HepG2 (cell line): ENCODE results near the gene MYL6B. TPM values are rescaled to one million over a fixed set of nuclear protein-coding genes. Genes with fewer than 3 reads are reported as not detected.

Source experiments
- CENPT ChIP-seq: sonication (generic); formaldehyde crosslinking; IDR thresholded peaks from 2 replicates; pipeline ENCODE4 v1.8.0; 2022; ENCODE audit warnings: low read depth, mild to moderate bottlenecking, moderate library complexity, missing genetic modification reagents
- ISX ChIP-seq: sonication (generic); formaldehyde crosslinking; conservative IDR thresholded peaks from 2 replicates; pipeline ENCODE4 v1.5.0; 2020; ENCODE audit warnings: missing genetic modification reagents
- KAT2B ChIP-seq: fragments of 150-350 bp; IDR thresholded peaks from 2 replicates; pipeline ENCODE4 v1.6.1; 2014; ENCODE audit warnings: low read depth, low read length, borderline replicate concordance
- KMT2B ChIP-seq: IDR thresholded peaks from 2 replicates; pipeline ENCODE4 v1.6.1; 2016; ENCODE audit warnings: missing genetic modification reagents, missing compliant biosample characterization
- PRMT3 ChIP-seq: sonication (generic); formaldehyde crosslinking; IDR thresholded peaks from 2 replicates; pipeline ENCODE4 v1.8.1; 2022; ENCODE audit warnings: low read depth, mild to moderate bottlenecking, moderate library complexity, missing genetic modification reagents, borderline replicate concordance
- SAP130 ChIP-seq: IDR thresholded peaks from 2 replicates; pipeline ENCODE4 v1.6.1; 2016; ENCODE audit warnings: low read depth
- SCMH1 ChIP-seq: sonication (generic); formaldehyde crosslinking; IDR thresholded peaks from 2 replicates; pipeline ENCODE4 v1.9.0; 2021; ENCODE audit warnings: missing genetic modification reagents, mild to moderate bottlenecking, borderline replicate concordance
- SMARCE1 ChIP-seq: fragments of 450-650 bp; IDR thresholded peaks from 2 replicates; pipeline ENCODE4 v1.6.1; 2017; ENCODE audit warnings: borderline replicate concordance
- SOX13 ChIP-seq, 3 experiments: fragments of 450-650 bp in 1 of 3; sonication (generic) in 1 of 3; formaldehyde crosslinking in 1 of 3; IDR thresholded peaks in 2 of 3; conservative IDR thresholded peaks in 1 of 3; 2 replicates each; pipeline versions ENCODE4 v1.5.0 to v1.6.1; 2016 to 2020; ENCODE audit warnings: antibody characterized with exemption in 1 of 3, mild to moderate bottlenecking in 1 of 3, missing compliant biosample characterization in 1 of 3, missing genetic modification reagents in 1 of 3, moderate library complexity in 1 of 3
- ZNF101 ChIP-seq: sonication (generic); formaldehyde crosslinking; IDR thresholded peaks from 2 replicates; pipeline ENCODE4 v1.4.0; 2020; ENCODE audit warnings: mild to moderate bottlenecking, low read depth, missing genetic modification reagents, borderline replicate concordance
- ZNF20 ChIP-seq: sonication (generic); formaldehyde crosslinking; IDR thresholded peaks from 2 replicates; pipeline ENCODE4 v1.4.0; 2020; ENCODE audit warnings: mild to moderate bottlenecking, moderate library complexity, missing genetic modification reagents
- ZNF350 ChIP-seq: sonication (generic); formaldehyde crosslinking; IDR thresholded peaks from 2 replicates; pipeline ENCODE4 v1.4.0; 2020; ENCODE audit warnings: mild to moderate bottlenecking, low read depth, missing genetic modification reagents, borderline replicate concordance
- ZNF460 ChIP-seq: sonication (generic); formaldehyde crosslinking; IDR thresholded peaks from 2 replicates; pipeline ENCODE4 v1.5.1; 2020; ENCODE audit warnings: missing genetic modification reagents, mild to moderate bottlenecking, borderline replicate concordance
- ZNF569 ChIP-seq: sonication (generic); formaldehyde crosslinking; IDR thresholded peaks from 2 replicates; pipeline ENCODE4 v1.5.0; 2020; ENCODE audit warnings: mild to moderate bottlenecking, missing genetic modification reagents, moderate library complexity, borderline replicate concordance
- ZNF788 ChIP-seq: sonication (generic); formaldehyde crosslinking; IDR thresholded peaks from 2 replicates; pipeline ENCODE4 v1.5.0; 2020; ENCODE audit warnings: mild to moderate bottlenecking, missing genetic modification reagents, borderline replicate concordance
- polyA plus RNA-seq, 8 experiments: library from polyadenylated mRNA; depleted of rRNA in 3 of 8; stranded (reverse) in 7 of 8; unstranded in 1 of 8; fragments of >200 nt; fragmentation: Illumina TruSeq in 4 of 8; extraction: Trizol in 4 of 8; gene quantifications; 2 replicates each; pipeline versions ENCODE4 v1.2.1 to v1.2.3, GENCODE V29; 2011 to 2016; ENCODE audit warnings: low read depth in 4 of 8, missing spikeins in 1 of 8, mixed read lengths in 1 of 8; ENCODE audit not compliant: insufficient read depth in 1 of 8
- total RNA-seq, 5 experiments: library from RNA; depleted of rRNA; stranded (reverse); fragments of >200 nt; fragmentation: Illumina TruSeq; extraction: Trizol; gene quantifications; 2 replicates each; pipeline ENCODE4 v1.2.3, GENCODE V29; 2016; ENCODE audit warnings: low read depth in 1 of 5
- TF ChIP-seq, protein P1 (sequence below): sonication (generic); formaldehyde crosslinking; IDR thresholded peaks from 2 replicates; pipeline ENCODE4 v1.8.1; 2023; ENCODE audit warnings: mild to moderate bottlenecking, missing genetic modification reagents
- TF ChIP-seq, protein P2 (sequence below): sonication (generic); formaldehyde crosslinking; IDR thresholded peaks from 2 replicates; pipeline ENCODE4 v1.5.0; 2020; ENCODE audit warnings: mild to moderate bottlenecking, missing genetic modification reagents
- TF ChIP-seq, protein P3 (sequence below): sonication (generic); formaldehyde crosslinking; conservative IDR thresholded peaks from 2 replicates; pipeline ENCODE4 v1.4.0; 2020; ENCODE audit warnings: mild to moderate bottlenecking, missing genetic modification reagents, moderate library complexity
- TF ChIP-seq, protein P4 (sequence below): fragments of 450-650 bp; IDR thresholded peaks from 2 replicates; pipeline ENCODE4 v1.6.1; 2016

The MYL6B gene
- total and polyA plus RNA-seq, 2 of the 13 experiments (the other 11 are each of a cell fraction or from before 2014, with no cell fraction given) = 75.7 to 88.7 TPM

DNA sequence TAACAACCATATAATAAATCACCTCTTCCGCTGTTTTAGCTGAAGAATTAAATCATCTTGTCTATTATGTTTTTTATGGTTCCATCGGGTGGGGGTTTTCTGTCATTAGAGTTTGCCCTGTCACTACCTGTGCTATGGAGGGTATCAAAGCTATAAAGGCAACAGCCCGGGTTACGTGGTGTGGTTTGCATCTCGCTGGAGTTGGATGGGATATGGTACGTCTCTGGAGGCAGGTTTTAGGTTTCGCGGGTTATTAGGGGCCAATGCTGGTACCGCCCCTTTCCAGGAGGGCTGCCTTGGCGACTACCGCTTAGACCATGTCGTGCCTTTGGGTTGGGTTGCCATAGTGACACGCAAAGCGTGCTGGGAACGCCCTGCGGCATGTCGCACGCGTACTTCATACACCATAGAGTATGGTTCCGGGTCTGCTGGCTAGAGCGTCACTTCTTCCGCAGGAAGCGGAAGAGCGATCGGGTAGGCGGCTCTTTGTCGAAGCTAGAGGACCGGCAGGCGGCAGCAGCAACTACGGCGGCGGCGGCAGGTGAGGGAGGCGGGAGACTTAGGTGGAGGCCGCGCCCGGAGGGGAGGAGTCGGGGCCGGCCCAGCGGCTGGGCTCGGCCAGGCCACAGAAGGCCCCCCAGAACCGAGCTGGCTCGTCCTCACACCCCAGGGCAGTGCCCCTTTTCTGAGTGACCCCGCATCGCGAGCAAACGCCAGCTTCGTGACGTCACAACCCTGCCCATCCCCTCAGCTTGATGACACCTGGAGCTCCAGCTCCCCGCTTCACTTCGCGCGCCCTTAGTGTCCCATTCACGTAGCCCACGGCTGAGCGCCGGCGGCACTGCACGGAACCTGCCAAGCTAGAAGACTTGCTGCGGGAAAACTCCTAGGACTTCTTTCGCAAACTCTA, 34.4 kb upstream of the MYL6B start, which contains the start of gene ZC3H10 (continued):
- TF ChIP-seq ZNF350 (CRISPR knock-in tag) = peak; percentile 93
- TF ChIP-seq, protein P1, sequence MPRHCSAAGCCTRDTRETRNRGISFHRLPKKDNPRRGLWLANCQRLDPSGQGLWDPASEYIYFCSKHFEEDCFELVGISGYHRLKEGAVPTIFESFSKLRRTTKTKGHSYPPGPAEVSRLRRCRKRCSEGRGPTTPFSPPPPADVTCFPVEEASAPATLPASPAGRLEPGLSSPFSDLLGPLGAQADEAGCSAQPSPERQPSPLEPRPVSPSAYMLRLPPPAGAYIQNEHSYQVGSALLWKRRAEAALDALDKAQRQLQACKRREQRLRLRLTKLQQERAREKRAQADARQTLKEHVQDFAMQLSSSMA (CRISPR knock-in tag) = no peak
- TF ChIP-seq CENPT = no peak
- TF ChIP-seq PRMT3 (CRISPR knock-in tag) = peak; percentile 87; the same call in 1 of the 2 replicates
- TF ChIP-seq ZNF788 = peak; percentile 98
- TF ChIP-seq, protein P2, sequence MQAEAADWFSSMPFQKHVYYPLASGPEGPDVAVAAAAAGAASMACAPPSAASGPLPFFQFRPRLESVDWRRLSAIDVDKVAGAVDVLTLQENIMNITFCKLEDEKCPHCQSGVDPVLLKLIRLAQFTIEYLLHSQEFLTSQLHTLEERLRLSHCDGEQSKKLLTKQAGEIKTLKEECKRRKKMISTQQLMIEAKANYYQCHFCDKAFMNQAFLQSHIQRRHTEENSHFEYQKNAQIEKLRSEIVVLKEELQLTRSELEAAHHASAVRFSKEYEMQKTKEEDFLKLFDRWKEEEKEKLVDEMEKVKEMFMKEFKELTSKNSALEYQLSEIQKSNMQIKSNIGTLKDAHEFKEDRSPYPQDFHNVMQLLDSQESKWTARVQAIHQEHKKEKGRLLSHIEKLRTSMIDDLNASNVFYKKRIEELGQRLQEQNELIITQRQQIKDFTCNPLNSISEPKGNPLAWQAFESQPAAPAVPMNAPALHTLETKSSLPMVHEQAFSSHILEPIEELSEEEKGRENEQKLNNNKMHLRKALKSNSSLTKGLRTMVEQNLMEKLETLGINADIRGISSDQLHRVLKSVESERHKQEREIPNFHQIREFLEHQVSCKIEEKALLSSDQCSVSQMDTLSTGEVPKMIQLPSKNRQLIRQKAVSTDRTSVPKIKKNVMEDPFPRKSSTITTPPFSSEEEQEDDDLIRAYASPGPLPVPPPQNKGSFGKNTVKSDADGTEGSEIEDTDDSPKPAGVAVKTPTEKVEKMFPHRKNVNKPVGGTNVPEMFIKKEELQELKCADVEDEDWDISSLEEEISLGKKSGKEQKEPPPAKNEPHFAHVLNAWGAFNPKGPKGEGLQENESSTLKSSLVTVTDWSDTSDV (CRISPR knock-in tag) = no peak
- no peak for TF ChIP-seq SOX13 (IDR thresholded peaks at IDR 0.05)
- TF ChIP-seq SOX13 (CRISPR knock-in tag; conservative IDR thresholded peaks at IDR 0.05 in 1 of 2, IDR thresholded peaks at IDR 0.05 in 1 of 2) = peak in 1 of 2 experiments; percentile 46; a peak in 1 of 4 replicates
- no peak for TF ChIP-seq SMARCE1
- TF ChIP-seq ZNF569 (CRISPR knock-in tag) = no peak
- peak; percentile 91 for TF ChIP-seq KMT2B (CRISPR knock-in tag)
- TF ChIP-seq ISX (CRISPR knock-in tag) = no peak
- no peak for TF ChIP-seq SCMH1
- TF ChIP-seq, protein P3, sequence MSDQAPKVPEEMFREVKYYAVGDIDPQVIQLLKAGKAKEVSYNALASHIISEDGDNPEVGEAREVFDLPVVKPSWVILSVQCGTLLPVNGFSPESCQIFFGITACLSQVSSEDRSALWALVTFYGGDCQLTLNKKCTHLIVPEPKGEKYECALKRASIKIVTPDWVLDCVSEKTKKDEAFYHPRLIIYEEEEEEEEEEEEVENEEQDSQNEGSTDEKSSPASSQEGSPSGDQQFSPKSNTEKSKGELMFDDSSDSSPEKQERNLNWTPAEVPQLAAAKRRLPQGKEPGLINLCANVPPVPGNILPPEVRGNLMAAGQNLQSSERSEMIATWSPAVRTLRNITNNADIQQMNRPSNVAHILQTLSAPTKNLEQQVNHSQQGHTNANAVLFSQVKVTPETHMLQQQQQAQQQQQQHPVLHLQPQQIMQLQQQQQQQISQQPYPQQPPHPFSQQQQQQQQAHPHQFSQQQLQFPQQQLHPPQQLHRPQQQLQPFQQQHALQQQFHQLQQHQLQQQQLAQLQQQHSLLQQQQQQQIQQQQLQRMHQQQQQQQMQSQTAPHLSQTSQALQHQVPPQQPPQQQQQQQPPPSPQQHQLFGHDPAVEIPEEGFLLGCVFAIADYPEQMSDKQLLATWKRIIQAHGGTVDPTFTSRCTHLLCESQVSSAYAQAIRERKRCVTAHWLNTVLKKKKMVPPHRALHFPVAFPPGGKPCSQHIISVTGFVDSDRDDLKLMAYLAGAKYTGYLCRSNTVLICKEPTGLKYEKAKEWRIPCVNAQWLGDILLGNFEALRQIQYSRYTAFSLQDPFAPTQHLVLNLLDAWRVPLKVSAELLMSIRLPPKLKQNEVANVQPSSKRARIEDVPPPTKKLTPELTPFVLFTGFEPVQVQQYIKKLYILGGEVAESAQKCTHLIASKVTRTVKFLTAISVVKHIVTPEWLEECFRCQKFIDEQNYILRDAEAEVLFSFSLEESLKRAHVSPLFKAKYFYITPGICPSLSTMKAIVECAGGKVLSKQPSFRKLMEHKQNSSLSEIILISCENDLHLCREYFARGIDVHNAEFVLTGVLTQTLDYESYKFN (CRISPR knock-in tag) = peak; percentile 71
- no peak for TF ChIP-seq KAT2B
- TF ChIP-seq, protein P4, sequence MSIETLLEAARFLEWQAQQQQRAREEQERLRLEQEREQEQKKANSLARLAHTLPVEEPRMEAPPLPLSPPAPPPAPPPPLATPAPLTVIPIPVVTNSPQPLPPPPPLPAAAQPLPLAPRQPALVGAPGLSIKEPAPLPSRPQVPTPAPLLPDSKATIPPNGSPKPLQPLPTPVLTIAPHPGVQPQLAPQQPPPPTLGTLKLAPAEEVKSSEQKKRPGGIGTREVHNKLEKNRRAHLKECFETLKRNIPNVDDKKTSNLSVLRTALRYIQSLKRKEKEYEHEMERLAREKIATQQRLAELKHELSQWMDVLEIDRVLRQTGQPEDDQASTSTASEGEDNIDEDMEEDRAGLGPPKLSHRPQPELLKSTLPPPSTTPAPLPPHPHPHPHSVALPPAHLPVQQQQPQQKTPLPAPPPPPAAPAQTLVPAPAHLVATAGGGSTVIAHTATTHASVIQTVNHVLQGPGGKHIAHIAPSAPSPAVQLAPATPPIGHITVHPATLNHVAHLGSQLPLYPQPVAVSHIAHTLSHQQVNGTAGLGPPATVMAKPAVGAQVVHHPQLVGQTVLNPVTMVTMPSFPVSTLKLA = peak; percentile 96
- no peak for TF ChIP-seq ZNF101 (CRISPR knock-in tag)
- no peak for TF ChIP-seq ZNF20 (CRISPR knock-in tag)
- TF ChIP-seq ZNF460 = no peak; the same call in 1 of the 2 replicates
- peak; percentile 99 for TF ChIP-seq SAP130
